Neural crest cell (in vitro differentiated cells): ENCODE measurements around the gene EFCAB12. TPM values are rescaled to one million over a fixed set of nuclear protein-coding genes. Genes with fewer than 3 reads are reported as not detected.

ENCODE experiments used
- DNase-seq: peaks from one replicate; pipeline ENCODE4 v3.0.0; 2021; ENCODE audit warnings: low read depth, mixed read lengths, low spot score
- H3K27ac Mint-ChIP-seq: one replicate; pipeline ENCODE4 v1.8.0; 2021; ENCODE audit warnings: mild to moderate bottlenecking, mixed read lengths; ENCODE audit not compliant: unreplicated experiment
- H3K27me3 Mint-ChIP-seq: 2 replicates; pipeline ENCODE4 v1.8.0; 2021; ENCODE audit warnings: low read depth, mild to moderate bottlenecking, mixed read lengths
- H3K36me3 Mint-ChIP-seq: 2 replicates; pipeline ENCODE4 v1.8.0; 2021; ENCODE audit warnings: low read depth, mild to moderate bottlenecking, mixed read lengths
- H3K4me1 Mint-ChIP-seq: 2 replicates; pipeline ENCODE4 v1.8.0; 2021; ENCODE audit warnings: mixed read lengths
- H3K4me3 Mint-ChIP-seq: one replicate; pipeline ENCODE4 v1.8.0; 2021; ENCODE audit warnings: mild to moderate bottlenecking, mixed read lengths
- H3K9me3 Mint-ChIP-seq: 2 replicates; pipeline ENCODE4 v1.8.0; 2021; ENCODE audit warnings: mixed read lengths
- CTCF ChIP-seq: fragments of 200-600 bp; sonication (generic); conservative IDR thresholded peaks from 2 replicates; pipeline ENCODE4 v1.5.0; 2021; ENCODE audit warnings: antibody characterized with exemption, mild to moderate bottlenecking
- total RNA-seq: library from RNA; stranded (reverse); gene quantifications from 2 replicates; pipeline ENCODE4 v1.2.1, GENCODE V29; 2021

Gene EFCAB12
- total RNA-seq, 1 donor from 2014 or later, result 3.1 TPM

GRCh38 chr3:129409541-129409940 lies 18.9 kb downstream of the EFCAB12 start:
- H3K27ac Mint-ChIP-seq, result no peak overlapping the region
- H3K4me1 Mint-ChIP-seq, result peaks cover 5% of the 10 kb centered on the region
- H3K4me3 Mint-ChIP-seq, result no peak overlapping the region
- no peaks in the 10 kb centered on the region for H3K27me3 Mint-ChIP-seq
- no peak for DNase-seq
- no peak for TF ChIP-seq CTCF
- no peaks in the 10 kb centered on the region for H3K36me3 Mint-ChIP-seq
- H3K9me3 Mint-ChIP-seq, result no peaks in the 10 kb centered on the region

GRCh38 chr3:129404610-129405009 lies 23.8 kb downstream of the EFCAB12 start:
- Mint-ChIP-seq H3K4me3 (no peak overlapping the region), H3K4me1 (peaks cover 1% of the 10 kb centered on the region), H3K27ac (no peak overlapping the region), H3K36me3 (no peaks in the 10 kb centered on the region), H3K9me3 (no peaks in the 10 kb centered on the region), H3K27me3 (no peaks in the 10 kb centered on the region)
- DNase-seq, result no peak
- no peak for TF ChIP-seq CTCF

GRCh38 chr3:129404130-129404529 lies 24.3 kb downstream of the EFCAB12 start:
- Mint-ChIP-seq H3K4me1 (peaks cover 4% of the 10 kb centered on the region), H3K4me3 (no peak overlapping the region), H3K36me3 (no peaks in the 10 kb centered on the region), H3K27me3 (no peaks in the 10 kb centered on the region), H3K9me3 (no peaks in the 10 kb centered on the region), H3K27ac (no peak overlapping the region)
- no peak for TF ChIP-seq CTCF
- DNase-seq, result no peak

- Mint-ChIP-seq H3K4me3 (no peak overlapping the region), H3K27ac (no peak overlapping the region), H3K36me3 (no peaks in the 10 kb centered on the region), H3K4me1 (peaks cover 8% of the 10 kb centered on the region), H3K27me3 (no peaks in the 10 kb centered on the region), H3K9me3 (no peaks in the 10 kb centered on the region)
- no peak for TF ChIP-seq CTCF
- DNase-seq, result no peak
These were observed 25.0 kb downstream of the EFCAB12 start for GRCh38 chr3:129403450-129403849.

- no peak for DNase-seq
- no peaks in the 10 kb centered on the region for H3K36me3 Mint-ChIP-seq
- H3K9me3 Mint-ChIP-seq, result no peaks in the 10 kb centered on the region
- H3K27ac Mint-ChIP-seq, result no peak overlapping the region
- no peak overlapping the region for H3K4me3 Mint-ChIP-seq
- H3K27me3 Mint-ChIP-seq, result no peaks in the 10 kb centered on the region
- peaks cover 16% of the 10 kb centered on the region for H3K4me1 Mint-ChIP-seq
- no peak for TF ChIP-seq CTCF
These were observed 25.8 kb downstream of the EFCAB12 start for GRCh38 chr3:129402616-129403015.

GRCh38 chr3:129402210-129402609 lies 26.2 kb downstream of the EFCAB12 start:
- no peak overlapping the region for H3K27ac Mint-ChIP-seq
- no peaks in the 10 kb centered on the region for H3K36me3 Mint-ChIP-seq
- no peak for DNase-seq
- H3K4me3 Mint-ChIP-seq, result no peak overlapping the region
- H3K4me1 Mint-ChIP-seq, result peaks cover 21% of the 10 kb centered on the region
- no peaks in the 10 kb centered on the region for H3K27me3 Mint-ChIP-seq
- TF ChIP-seq CTCF, result no peak
- H3K9me3 Mint-ChIP-seq, result no peaks in the 10 kb centered on the region
